A673 (cell line): ENCODE data around the gene CHD9NB.

Source experiments
- CTCF ChIP-seq: fragments of 300-800, 200-600 bp; sonication (generic); conservative IDR thresholded peaks from 2 replicates; pipeline ENCODE4 v1.5.1; 2017; ENCODE audit warnings: low read depth, mild to moderate bottlenecking, antibody characterized with exemption, low read length, moderate library complexity, mixed read lengths
- EZH2 ChIP-seq: fragments of 200-600 bp; sonication (generic); IDR thresholded peaks from 2 replicates; pipeline ENCODE4 v1.6.1; 2017; ENCODE audit warnings: borderline replicate concordance, low read depth, mild to moderate bottlenecking, mixed read lengths, antibody characterized with exemption, low read length; ENCODE audit not compliant: poor library complexity, severe bottlenecking

- TF ChIP-seq CTCF: no peak
- no peak for TF ChIP-seq EZH2
These were observed 47.5 kb upstream of the CHD9NB start for GRCh38 chr16:53100131-53100748.
